HG03469 (cell line): ENCODE data around the gene INTS12.
"Not testable (repeated sequence)": the region's sequence is repeated elsewhere in the genome, so short reads cannot be mapped to it uniquely, and the experiment has no call there.

Experiments used
- ATAC-seq: cut with Tn5 transposase; IDR thresholded peaks from one replicate; pipeline ENCODE4 v1.9.1; 2021; ENCODE audit warnings: mild to moderate bottlenecking, moderate library complexity, moderate number of reproducible peaks; ENCODE audit not compliant: unreplicated experiment

The INTS12 gene, protein sequence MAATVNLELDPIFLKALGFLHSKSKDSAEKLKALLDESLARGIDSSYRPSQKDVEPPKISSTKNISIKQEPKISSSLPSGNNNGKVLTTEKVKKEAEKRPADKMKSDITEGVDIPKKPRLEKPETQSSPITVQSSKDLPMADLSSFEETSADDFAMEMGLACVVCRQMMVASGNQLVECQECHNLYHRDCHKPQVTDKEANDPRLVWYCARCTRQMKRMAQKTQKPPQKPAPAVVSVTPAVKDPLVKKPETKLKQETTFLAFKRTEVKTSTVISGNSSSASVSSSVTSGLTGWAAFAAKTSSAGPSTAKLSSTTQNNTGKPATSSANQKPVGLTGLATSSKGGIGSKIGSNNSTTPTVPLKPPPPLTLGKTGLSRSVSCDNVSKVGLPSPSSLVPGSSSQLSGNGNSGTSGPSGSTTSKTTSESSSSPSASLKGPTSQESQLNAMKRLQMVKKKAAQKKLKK

DNA sequence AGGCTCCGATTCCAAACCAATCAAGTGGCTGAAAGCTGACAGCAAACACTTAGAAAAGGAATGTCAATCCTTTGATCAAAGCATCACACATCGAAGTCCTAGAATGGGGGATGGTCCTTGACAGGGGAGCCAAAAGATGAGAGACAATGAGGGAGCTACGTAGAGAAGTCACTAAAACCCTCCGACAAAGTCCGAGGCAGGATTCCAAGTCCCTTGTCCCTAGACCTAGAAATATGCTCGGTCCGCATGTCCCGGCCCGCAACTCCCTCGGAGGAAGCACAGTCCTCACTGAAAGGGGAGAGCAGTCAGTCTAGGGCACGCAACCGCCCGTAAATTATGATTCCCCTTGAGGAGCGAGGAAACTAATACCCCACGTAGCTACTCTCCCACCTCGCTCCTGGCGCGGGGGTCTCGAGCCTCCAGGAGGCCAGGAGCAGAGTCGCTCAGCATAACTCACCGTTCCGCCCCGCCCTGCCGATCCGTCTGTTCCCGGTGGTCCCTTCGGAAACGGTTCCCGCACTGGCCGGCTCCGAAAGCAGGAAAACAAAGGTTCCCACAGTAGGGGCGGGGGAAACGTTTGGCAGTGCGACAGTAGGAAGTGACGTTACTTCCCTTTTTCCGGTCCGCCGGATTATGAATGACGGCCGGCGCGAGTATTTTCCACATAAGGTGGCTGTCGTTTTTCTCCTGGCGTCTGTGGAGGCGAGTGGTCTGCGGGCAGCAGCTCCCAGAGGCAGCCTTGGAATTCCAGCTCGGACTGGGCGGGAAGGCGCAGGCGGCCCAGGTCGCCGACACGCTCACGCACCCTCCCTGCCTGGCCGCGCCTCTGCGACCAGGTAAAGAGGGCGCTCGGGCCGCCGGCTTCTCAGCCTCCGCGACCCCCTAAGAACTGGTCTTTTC lies at the start of gene INTS12, which contains the start of gene GSTCD:
Gene INTS12 (minus strand): TSS at position 509 of the 900 bp plus-strand sequence. CDS start 8,684 bp downstream, outside the sequence.
Gene GSTCD (plus strand): TSS at position 604 of the 900 bp plus-strand sequence. CDS start 8,830 bp downstream, outside the sequence.
- ATAC-seq = peak; percentile 61

- ATAC-seq = no peak
Observed at GRCh38 chr4:105755375-105755774, 46.9 kb upstream of the INTS12 start.

DNA sequence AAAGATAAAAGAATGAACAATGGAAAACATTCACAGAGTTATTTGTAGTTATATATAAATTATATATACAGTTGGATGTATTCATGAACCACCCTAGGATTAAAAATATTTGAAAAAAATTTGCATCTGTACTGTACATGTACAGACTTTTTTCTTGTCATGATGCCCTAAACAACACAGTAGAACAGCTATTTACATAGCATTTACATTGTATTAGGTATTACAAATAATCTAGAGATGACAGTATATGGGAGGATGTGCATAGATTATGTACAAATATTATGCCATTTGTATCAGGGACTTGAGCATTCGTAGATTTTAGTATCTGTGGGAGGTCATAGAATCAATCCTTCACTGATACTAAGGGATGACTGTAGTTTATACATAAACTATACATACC lies 44.9 kb upstream of the INTS12 start:
- ATAC-seq = no peak

DNA sequence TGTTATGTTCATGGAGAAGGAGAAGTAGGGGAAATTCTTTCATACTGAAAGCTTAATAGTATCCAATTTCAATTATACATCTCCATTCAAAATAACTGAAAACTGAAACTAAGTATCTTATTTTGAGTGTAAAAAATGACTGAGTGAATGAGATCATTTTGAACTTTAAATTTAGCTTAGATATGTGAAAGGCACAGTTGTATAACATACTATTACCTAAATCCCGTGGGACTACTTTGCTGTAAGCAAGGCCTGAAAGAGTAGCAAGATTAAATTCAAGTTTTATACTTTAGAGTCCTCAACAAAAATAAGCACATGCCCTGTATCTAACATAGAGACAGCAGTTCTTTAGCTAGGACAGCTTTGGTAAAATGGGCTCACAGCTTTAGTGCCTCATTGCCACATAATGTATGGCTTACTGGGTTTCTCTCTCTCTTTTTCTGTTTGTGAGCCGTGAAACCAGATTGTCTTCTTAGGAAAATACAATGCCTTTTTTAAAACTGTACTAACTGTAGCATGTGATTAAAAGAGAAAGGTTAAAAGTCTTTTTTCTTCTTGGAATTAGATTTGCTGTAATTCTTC lies 43.3 kb upstream of the INTS12 start:
- ATAC-seq = no peak

- no peak for ATAC-seq
Observed at GRCh38 chr4:105748222-105748621, 39.7 kb upstream of the INTS12 start.

DNA sequence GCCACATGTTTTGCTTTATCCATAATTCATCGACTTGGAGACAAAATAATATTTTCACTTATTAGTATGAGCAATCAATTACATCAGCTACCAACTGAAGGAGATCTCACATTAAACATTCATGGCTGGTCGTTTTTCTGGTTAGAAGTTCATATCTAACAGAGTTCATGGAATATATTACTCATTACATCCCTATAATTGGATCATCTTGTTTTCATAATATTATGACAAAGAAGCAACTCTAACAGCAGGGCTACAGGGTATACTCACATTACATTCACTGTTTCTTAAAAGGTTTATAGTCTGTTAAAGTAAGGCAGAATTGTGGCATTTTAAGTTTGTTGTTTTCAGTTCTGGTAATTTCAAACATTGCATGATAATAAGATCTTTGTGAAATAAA lies 33.1 kb upstream of the INTS12 start:
- no peak for ATAC-seq

DNA sequence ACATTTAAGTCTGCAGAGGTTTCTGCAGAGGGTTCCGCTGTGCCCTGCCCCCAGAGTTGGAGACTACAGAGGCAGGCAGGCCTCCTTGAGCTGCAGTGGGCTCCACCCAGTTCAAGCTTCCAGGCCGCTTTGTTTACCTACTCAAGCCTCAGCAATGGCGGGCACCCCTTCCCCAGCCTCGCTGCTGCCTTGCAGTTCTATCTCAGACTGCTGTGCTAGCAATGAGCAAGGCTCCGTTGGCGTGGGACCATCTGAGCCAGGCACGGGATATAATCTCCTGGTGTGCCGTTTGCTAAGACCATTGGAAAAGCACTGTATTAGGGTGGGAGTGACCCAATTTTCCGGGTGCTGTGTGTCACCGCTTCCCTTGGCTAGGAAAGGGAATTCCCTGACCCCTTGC lies 26.7 kb upstream of the INTS12 start:
- not testable (repeated sequence) for ATAC-seq

GRCh38 chr4:105729895-105730294 lies 21.4 kb upstream of the INTS12 start:
- ATAC-seq = not testable (repeated sequence)

DNA sequence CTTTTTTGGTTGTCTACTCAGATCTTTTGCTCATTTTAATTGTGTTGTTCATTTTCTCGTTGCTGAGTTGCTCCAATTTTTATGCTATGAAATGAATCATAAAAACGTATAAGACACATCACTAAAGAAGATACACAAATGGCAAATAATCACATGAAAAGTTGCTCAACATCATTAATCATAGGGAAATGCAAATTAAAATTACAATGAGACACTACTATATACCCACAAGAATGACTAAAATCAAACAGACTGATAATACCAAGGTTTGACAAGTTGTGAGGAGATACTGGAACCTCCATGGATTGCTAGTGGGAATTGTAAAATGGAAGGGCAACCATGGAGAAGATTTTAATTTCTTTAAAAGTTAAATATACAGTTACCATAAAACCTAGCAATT lies 17.1 kb upstream of the INTS12 start:
- ATAC-seq = no peak

DNA sequence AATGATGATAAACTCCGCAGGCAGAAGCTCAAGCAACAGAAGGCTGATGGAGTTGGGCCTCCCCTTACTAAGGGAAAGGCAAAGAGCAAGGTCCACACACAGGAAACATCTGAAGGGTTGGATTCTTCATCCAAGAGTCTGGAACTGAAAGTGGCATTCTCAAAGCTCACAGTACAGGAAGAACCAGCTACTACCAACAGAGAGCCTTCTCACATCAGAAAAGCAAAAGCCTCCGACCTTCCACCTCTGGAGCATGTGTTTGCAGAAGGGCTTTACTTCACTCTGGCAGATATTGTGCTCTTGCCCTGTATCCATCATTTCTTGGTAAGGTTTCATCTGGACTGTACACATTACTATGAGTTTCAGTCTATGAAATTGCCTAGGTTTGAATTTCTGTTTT lies 10.7 kb upstream of the INTS12 start:
- ATAC-seq = no peak

DNA sequence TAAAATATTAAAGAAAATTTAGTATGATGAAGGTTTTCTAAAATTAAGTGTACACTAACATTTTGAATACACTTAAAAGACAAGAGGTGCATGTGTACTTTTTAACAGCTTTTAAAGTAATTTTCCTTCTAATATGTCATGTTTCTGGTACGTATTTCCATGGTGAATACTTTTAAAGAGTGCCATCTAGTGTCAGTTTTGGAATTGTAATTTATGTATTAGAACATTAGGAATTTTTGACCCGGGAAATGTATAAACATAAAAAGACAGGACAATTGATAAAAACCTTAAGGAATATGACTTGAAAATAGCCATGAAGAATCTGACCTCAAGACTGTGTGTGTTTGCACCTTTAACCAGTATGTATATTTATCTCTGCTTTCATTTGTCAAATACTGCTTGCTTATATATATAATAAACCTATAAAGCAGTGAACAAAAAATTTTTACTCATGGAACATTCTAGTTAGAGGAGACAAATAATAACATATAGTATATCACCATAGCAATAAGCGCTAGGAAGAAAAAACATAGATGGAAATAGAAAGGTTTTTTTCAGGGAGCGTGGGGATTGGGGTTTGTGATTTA lies 7.3 kb upstream of the INTS12 start:
- ATAC-seq = no peak

DNA sequence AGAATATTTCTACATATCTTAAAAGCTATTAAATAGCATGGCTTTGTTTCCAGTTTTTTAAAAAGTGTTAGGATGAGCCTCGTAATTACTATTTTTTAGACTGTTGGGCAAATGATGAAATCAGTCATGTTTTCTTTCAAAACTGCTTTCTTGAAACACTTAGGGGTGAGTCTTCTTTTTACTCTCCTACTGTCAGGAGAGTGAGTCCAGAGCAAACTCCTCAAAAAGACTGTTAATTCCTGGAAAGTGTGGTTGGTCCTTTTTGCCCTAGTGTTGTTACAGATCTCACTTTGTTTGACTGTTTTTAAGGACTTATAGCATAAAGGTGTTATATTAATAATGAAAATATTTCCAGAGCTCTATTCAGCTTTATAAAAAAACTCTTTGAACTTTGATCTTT lies 6.4 kb upstream of the INTS12 start:
- ATAC-seq = no peak

DNA sequence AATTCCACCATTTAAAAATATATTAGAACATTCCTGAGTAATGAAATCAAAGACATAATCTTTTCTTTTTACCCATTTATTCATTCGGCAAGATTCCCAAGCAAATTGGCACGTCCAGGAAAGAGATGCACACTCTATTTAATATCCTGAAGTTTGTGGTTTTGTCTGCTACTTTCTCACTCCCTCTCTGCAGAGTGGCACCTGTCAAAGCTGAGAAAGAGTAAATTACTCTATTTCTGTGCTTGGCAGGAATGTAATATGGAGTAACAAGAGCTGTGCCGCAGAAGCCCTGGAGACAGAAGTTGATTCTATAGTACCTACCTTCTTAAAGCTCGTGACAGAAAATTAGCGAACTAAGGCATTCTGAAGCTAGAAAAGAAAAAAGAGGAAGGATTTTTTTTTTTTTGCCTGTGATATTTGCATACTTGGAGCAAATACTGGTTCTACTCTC lies 5.6 kb upstream of the INTS12 start:
- peak; percentile 53 for ATAC-seq

DNA sequence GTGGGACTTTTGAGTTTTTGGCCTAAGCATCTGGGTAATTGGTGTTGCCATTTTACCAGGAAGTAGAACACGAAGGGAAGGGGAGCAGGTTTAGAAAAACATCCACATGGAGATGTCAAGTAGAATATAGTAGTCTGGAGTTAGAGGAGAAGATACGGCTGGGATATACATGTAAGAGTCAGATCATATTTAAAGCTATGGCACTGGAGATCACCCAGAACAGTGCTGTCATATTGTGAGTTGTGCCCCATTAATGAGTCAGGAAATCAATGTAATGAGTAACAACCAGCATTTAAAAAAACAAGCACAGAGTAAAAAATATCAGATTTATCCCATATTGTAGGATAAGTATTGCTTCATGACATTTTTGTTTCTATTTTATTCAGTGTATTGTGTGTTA lies 4.3 kb upstream of the INTS12 start:
- no peak for ATAC-seq

DNA sequence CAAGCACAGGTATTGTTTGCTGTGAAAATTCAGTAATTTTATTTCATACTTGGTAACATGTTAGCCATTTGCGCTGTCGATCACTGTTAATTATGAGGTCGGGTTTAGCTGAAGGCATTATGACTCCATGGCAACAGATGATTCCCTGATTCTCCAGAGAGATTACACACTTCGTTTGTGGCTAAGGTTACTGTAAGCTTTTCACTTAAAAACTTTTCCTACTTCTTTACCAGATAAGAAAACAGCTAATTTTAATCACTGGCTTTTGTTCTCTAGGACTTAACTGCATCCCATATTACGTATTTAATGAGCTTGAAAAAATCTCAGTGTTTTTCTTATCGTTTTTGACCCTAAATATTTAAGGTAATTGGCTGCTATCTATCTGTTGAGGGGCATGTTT lies 2.2 kb upstream of the INTS12 start:
- ATAC-seq = no peak

- ATAC-seq = no peak
Observed at GRCh38 chr4:105710012-105710600, 1.6 kb upstream of the INTS12 start.

GRCh38 chr4:105709081-105709450 lies 577 bp upstream of the INTS12 start:
- ATAC-seq = peak; percentile 18

DNA sequence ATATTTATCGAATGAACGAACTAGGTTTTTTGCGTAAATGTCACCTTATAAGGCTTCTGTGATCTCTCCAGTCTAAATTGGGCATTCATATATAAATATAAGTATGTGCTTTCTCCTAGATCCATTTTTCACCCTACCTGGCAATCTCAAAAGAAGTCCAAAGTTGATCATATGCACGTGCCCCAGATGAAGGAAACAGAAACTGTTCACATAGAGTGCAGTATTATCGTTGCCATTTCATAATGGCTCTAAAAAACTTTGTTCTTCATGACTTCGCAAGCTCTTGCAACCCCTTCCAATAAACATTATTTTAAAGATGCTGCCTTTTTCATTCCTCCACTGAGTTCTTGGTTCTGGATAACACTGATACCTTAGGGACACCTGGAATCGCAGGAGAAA lies 708 bp downstream of the INTS12 start:
- no peak for ATAC-seq

DNA sequence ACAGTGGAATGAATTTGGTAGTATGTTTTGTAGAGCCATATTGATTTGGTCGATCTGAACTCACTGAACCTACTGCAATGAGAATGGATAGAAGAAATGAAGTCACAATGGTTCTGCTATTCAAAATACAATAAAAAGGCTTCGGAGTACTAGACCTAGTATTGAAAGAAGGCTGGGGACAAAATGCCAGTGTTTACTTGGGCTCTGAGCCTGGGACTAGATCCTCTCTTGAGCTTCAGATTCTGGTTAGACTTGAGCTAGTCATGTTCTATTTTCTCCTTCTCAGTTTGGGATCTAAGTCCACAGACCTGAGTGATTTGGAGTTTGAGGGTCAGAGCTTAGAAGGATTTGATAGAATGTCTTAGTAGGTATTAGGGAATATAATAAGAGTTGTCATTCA lies 9.9 kb downstream of the INTS12 start:
- ATAC-seq = no peak

DNA sequence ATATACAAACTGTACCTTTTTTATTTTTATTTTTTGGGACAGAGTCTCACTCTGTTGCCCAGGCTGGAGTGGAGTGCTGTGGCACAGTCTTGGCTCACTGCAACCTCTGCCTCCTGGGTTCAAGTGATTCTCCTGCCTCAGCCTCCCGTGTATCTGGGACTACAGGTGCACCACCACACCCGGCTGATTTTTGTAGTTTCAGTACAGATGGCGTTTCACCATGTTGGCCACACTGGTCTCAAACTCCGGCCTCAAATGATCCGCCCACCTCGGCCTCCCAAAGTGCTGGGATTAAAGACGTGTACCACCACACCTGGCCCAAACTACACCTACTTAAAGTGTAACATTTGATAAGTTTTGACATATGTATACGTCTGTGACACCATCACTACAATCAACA lies 12.7 kb downstream of the INTS12 start:
- ATAC-seq = not testable (repeated sequence)
